Measurements from ENCODE around the gene ATXN7L1.

ATXN7L1 gene

GRCh38 chr7:105638902-105639495, 237.4 kb downstream of the ATXN7L1 start:
- Histone ChIP-seq H3K36me3 (ENCODE audit: control insufficient read depth, low read depth, low read length) (peaks cover 20% of the 10 kb centered on the region), H3K4me1 (ENCODE audit: control insufficient read depth, low read depth, low read length) (peaks cover 58% of the 10 kb centered on the region), H3K9me3 (ENCODE audit: control insufficient read depth, low read depth, low read length) (no peaks in the 10 kb centered on the region), H3K27me3 (ENCODE audit: control insufficient read depth, insufficient read depth, low read length) (no peaks in the 10 kb centered on the region), H3K27ac (ENCODE audit: low read length) (peak overlapping the region; percentile 96), H3K9ac (ENCODE audit: low read length) (peak overlapping the region; percentile 82), H3K4me3 (ENCODE audit: low read length) (peak overlapping the region; percentile 80)

DNA sequence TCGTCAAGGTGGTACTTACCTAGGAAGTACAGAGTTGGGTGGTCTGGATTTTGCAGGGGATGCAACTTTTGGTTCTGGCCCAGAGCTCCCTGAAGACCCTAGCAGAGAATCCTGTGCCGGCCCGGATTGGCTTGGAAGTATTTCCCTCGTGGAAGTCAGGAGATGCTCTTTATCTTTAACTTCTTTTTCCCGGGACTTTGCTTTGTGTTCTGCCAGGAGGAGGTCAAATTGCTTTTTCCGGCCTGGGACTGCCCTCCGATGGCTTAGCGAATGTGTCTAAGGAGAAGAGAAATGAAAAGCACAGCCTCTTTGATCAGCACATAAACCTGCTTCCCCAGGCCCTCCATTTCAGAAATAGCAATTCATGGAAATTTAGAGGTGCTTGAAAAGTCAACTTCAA, 238.1 kb downstream of the ATXN7L1 start:
- Histone ChIP-seq H3K27me3 (ENCODE audit: control insufficient read depth, insufficient read depth, low read length) (no peaks in the 10 kb centered on the region), H3K36me3 (ENCODE audit: control insufficient read depth, low read depth, low read length) (peaks cover 26% of the 10 kb centered on the region), H3K27ac (ENCODE audit: low read length) (peak overlapping the region; percentile 96), H3K4me3 (ENCODE audit: low read length) (peak overlapping the region; percentile 80), H3K4me1 (ENCODE audit: control insufficient read depth, low read depth, low read length) (peaks cover 52% of the 10 kb centered on the region), H3K9me3 (ENCODE audit: control insufficient read depth, low read depth, low read length) (no peaks in the 10 kb centered on the region), H3K9ac (ENCODE audit: low read length) (peak overlapping the region; percentile 82)

DNA sequence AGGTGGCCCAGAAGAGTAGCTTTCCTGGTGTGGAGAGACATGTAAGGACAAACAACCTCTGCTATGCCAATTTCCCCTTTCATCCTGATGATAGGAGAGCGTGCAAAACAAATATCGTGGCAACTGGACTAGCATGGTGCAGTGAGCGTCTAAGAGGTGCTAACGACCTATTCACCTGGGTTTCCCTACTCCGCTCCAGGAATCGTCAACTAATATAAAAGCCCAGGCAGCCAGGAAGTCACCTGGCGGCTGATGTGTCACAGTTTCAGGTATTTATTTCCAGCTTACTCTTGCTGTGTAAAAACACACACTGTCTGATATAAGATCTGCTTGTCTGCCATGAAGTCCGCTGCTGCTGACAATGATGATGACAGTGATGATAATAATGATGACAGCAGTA, 238.6 kb downstream of the ATXN7L1 start:
- Histone ChIP-seq H3K4me1 (ENCODE audit: control insufficient read depth, low read depth, low read length) (peaks cover 46% of the 10 kb centered on the region), H3K4me3 (ENCODE audit: low read length) (peak overlapping the region; percentile 80), H3K9ac (ENCODE audit: low read length) (peak overlapping the region; percentile 82), H3K27ac (ENCODE audit: low read length) (peak overlapping the region; percentile 96), H3K9me3 (ENCODE audit: control insufficient read depth, low read depth, low read length) (no peaks in the 10 kb centered on the region), H3K36me3 (ENCODE audit: control insufficient read depth, low read depth, low read length) (peaks cover 31% of the 10 kb centered on the region), H3K27me3 (ENCODE audit: control insufficient read depth, insufficient read depth, low read length) (no peaks in the 10 kb centered on the region)

DNA sequence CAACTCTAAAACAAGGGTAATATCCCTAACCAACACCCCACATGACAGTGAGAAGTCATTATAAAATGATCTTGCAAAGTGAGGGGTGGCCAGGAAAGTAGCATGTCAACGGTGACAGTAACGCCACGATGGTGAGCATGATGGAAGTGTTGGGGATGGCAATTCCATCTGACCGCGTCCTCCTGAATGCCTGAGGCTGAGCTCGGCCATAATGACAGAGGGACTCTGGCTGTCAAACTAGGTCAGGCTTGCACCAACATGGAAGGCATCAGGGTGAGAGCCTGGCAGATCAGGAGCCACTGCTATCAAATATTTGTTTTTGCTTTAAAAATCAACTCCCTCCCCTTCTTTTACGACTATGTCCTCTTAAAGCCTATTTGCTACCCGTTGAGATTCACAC, 239.4 kb downstream of the ATXN7L1 start:
- Histone ChIP-seq H3K36me3 (ENCODE audit: control insufficient read depth, low read depth, low read length) (peaks cover 37% of the 10 kb centered on the region), H3K4me1 (ENCODE audit: control insufficient read depth, low read depth, low read length) (peaks cover 40% of the 10 kb centered on the region), H3K27me3 (ENCODE audit: control insufficient read depth, insufficient read depth, low read length) (no peaks in the 10 kb centered on the region), H3K9me3 (ENCODE audit: control insufficient read depth, low read depth, low read length) (no peaks in the 10 kb centered on the region), H3K27ac (ENCODE audit: low read length) (no peak overlapping the region), H3K9ac (ENCODE audit: low read length) (peak overlapping the region; percentile 82), H3K4me3 (ENCODE audit: low read length) (peak overlapping the region; percentile 80)

- H3K27me3 ChIP-seq (ENCODE audit: control insufficient read depth, insufficient read depth, low read length): no peaks in the 10 kb centered on the region
- peaks cover 32% of the 10 kb centered on the region for H3K4me1 ChIP-seq (ENCODE audit: control insufficient read depth, low read depth, low read length)
- H3K4me3 ChIP-seq (ENCODE audit: low read length): peak overlapping the region; percentile 24
- no peak overlapping the region for H3K9ac ChIP-seq (ENCODE audit: low read length)
- no peak overlapping the region for H3K27ac ChIP-seq (ENCODE audit: low read length)
- peaks cover 50% of the 10 kb centered on the region for H3K36me3 ChIP-seq (ENCODE audit: control insufficient read depth, low read depth, low read length)
- no peaks in the 10 kb centered on the region for H3K9me3 ChIP-seq (ENCODE audit: control insufficient read depth, low read depth, low read length)
Observed at GRCh38 chr7:105635197-105635596, 241.2 kb downstream of the ATXN7L1 start.

DNA sequence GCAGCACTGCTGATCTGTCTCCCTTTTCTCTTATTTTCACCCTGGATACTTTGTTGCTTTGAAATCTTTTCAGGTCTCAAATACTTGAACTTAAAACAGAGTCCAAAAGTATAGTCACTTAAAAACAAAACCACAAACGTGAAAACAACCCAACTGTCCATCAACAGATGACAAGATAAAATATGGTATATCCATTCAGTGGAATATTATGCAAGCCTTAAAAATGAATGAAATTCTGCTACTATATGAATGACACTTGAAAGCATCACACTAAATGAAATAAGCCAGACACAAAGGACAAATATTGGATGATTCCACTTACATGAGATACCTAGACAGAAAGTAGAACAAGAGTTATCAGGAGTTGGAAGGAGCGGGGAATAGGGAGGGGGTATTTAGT, 250.4 kb downstream of the ATXN7L1 start:
- Histone ChIP-seq H3K9ac (ENCODE audit: low read length) (no peak overlapping the region), H3K27ac (ENCODE audit: low read length) (no peak overlapping the region), H3K9me3 (ENCODE audit: control insufficient read depth, low read depth, low read length) (peaks cover 5% of the 10 kb centered on the region), H3K36me3 (ENCODE audit: control insufficient read depth, low read depth, low read length) (peaks cover 68% of the 10 kb centered on the region), H3K4me1 (ENCODE audit: control insufficient read depth, low read depth, low read length) (no peaks in the 10 kb centered on the region), H3K27me3 (ENCODE audit: control insufficient read depth, insufficient read depth, low read length) (no peaks in the 10 kb centered on the region), H3K4me3 (ENCODE audit: low read length) (no peak overlapping the region)

- Histone ChIP-seq H3K9me3 (ENCODE audit: control insufficient read depth, low read depth, low read length) (peaks cover 5% of the 10 kb centered on the region), H3K4me1 (ENCODE audit: control insufficient read depth, low read depth, low read length) (no peaks in the 10 kb centered on the region), H3K27ac (ENCODE audit: low read length) (no peak overlapping the region), H3K27me3 (ENCODE audit: control insufficient read depth, insufficient read depth, low read length) (no peaks in the 10 kb centered on the region), H3K4me3 (ENCODE audit: low read length) (no peak overlapping the region), H3K9ac (ENCODE audit: low read length) (no peak overlapping the region), H3K36me3 (ENCODE audit: control insufficient read depth, low read depth, low read length) (peaks cover 71% of the 10 kb centered on the region)
Observed at GRCh38 chr7:105623906-105624305, 252.5 kb downstream of the ATXN7L1 start.

GRCh38 chr7:105623378-105623777, 253.0 kb downstream of the ATXN7L1 start:
- H3K4me3 ChIP-seq (ENCODE audit: low read length): no peak overlapping the region
- no peaks in the 10 kb centered on the region for H3K27me3 ChIP-seq (ENCODE audit: control insufficient read depth, insufficient read depth, low read length)
- peaks cover 75% of the 10 kb centered on the region for H3K36me3 ChIP-seq (ENCODE audit: control insufficient read depth, low read depth, low read length)
- H3K27ac ChIP-seq (ENCODE audit: low read length): no peak overlapping the region
- H3K9me3 ChIP-seq (ENCODE audit: control insufficient read depth, low read depth, low read length): peaks cover 5% of the 10 kb centered on the region
- no peaks in the 10 kb centered on the region for H3K4me1 ChIP-seq (ENCODE audit: control insufficient read depth, low read depth, low read length)
- no peak overlapping the region for H3K9ac ChIP-seq (ENCODE audit: low read length)

DNA sequence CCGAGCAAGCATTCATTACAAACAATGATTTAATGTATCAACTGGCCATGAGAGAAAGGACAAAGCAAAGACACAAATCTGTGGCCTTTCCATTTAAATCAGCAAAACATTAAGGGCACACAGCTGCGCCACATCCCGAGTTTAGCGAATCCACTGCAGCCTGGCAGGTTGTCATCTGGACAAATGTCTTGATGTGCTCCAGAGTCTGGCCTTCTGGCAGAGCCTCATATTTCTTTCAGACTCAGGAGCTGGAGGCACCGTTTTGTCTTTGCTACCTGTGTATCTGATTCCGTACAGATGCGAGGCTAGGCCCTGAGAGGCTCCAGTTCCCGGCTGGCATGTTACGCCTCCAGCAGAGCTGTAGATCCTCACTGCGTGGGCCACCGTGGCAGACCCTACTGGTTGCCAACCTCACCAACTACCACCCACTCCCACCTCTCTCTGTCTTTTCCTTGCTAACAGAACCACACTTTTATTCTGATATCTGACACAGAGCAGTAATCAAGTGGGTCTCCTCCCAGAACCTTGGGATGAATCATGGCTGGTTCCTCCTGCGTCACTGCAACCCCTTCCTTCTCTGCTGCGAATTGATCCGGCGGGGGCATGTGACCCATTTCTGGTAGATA, 254.2 kb downstream of the ATXN7L1 start:
- Histone ChIP-seq H3K9ac (ENCODE audit: low read length) (no peak overlapping the region), H3K4me1 (ENCODE audit: control insufficient read depth, low read depth, low read length) (no peaks in the 10 kb centered on the region), H3K27ac (ENCODE audit: low read length) (no peak overlapping the region), H3K9me3 (ENCODE audit: control insufficient read depth, low read depth, low read length) (peaks cover 5% of the 10 kb centered on the region), H3K27me3 (ENCODE audit: control insufficient read depth, insufficient read depth, low read length) (no peaks in the 10 kb centered on the region), H3K4me3 (ENCODE audit: low read length) (no peak overlapping the region), H3K36me3 (ENCODE audit: control insufficient read depth, low read depth, low read length) (peaks cover 83% of the 10 kb centered on the region)

DNA sequence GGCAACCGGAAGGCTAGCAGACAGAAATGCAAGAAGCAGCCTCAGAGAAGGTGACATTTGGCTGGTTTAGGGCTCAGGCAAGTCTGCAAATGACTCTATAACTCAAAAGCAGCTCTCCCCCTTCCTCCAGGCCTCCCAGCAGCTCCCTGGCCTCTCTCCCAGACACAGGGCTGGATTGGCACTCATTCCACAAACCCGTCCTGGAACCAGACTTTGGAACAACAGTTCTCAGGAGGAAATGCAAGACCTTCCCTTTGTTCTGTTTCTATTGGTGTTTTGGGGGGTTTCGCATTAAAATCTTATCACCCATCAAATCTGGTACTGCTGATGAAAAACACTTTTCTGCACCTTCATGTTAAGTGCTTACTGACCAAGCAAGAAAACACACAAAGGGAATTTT, 254.8 kb downstream of the ATXN7L1 start:
- Histone ChIP-seq H3K27ac (ENCODE audit: low read length) (no peak overlapping the region), H3K9ac (ENCODE audit: low read length) (no peak overlapping the region), H3K27me3 (ENCODE audit: control insufficient read depth, insufficient read depth, low read length) (no peaks in the 10 kb centered on the region), H3K36me3 (ENCODE audit: control insufficient read depth, low read depth, low read length) (peaks cover 81% of the 10 kb centered on the region), H3K9me3 (ENCODE audit: control insufficient read depth, low read depth, low read length) (peaks cover 5% of the 10 kb centered on the region), H3K4me3 (ENCODE audit: low read length) (no peak overlapping the region), H3K4me1 (ENCODE audit: control insufficient read depth, low read depth, low read length) (no peaks in the 10 kb centered on the region)

DNA sequence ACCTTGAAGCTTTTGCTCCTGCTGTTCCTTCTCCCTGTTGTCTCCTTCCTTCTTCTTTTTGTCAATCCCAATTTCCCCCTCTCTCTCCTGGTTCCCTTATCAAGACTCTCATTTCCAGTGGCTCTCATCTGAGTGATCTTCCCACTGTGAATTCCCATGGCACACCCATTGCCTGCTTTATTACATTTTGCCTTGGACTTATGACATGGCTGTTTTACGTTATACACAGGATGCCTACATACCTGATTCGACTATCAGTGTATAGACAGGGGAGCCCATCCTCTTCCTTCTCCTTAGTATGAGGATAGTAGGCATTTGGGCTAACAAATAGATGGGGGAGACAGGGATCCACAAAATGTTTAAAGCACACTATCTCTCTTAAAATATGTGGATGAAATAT, 255.2 kb downstream of the ATXN7L1 start:
- Histone ChIP-seq H3K27ac (ENCODE audit: low read length) (no peak overlapping the region), H3K27me3 (ENCODE audit: control insufficient read depth, insufficient read depth, low read length) (no peaks in the 10 kb centered on the region), H3K9me3 (ENCODE audit: control insufficient read depth, low read depth, low read length) (peaks cover 4% of the 10 kb centered on the region), H3K9ac (ENCODE audit: low read length) (no peak overlapping the region), H3K4me3 (ENCODE audit: low read length) (no peak overlapping the region), H3K36me3 (ENCODE audit: control insufficient read depth, low read depth, low read length) (peaks cover 81% of the 10 kb centered on the region), H3K4me1 (ENCODE audit: control insufficient read depth, low read depth, low read length) (no peaks in the 10 kb centered on the region)

- H3K9ac ChIP-seq (ENCODE audit: low read length): no peak overlapping the region
- H3K36me3 ChIP-seq (ENCODE audit: control insufficient read depth, low read depth, low read length): peaks cover 80% of the 10 kb centered on the region
- no peaks in the 10 kb centered on the region for H3K27me3 ChIP-seq (ENCODE audit: control insufficient read depth, insufficient read depth, low read length)
- H3K27ac ChIP-seq (ENCODE audit: low read length): no peak overlapping the region
- no peaks in the 10 kb centered on the region for H3K9me3 ChIP-seq (ENCODE audit: control insufficient read depth, low read depth, low read length)
- no peaks in the 10 kb centered on the region for H3K4me1 ChIP-seq (ENCODE audit: control insufficient read depth, low read depth, low read length)
- no peak overlapping the region for H3K4me3 ChIP-seq (ENCODE audit: low read length)
Observed at GRCh38 chr7:105619590-105619989, 256.8 kb downstream of the ATXN7L1 start.

Measured in iPS-18a (cell line).